K562 treated with DMSO at 1 percent for 12 hours (cell line): ENCODE measurements around the gene PRRT1. TPM values are rescaled to one million over a fixed set of nuclear protein-coding genes. Genes with fewer than 3 reads are reported as not detected.

Source experiments
- total RNA-seq: library from RNA; unstranded; fragments of 300-600 nt; gene quantifications from 2 replicates; pipeline ENCODE4 v1.2.3, GENCODE V29; 2022; ENCODE audit not compliant: insufficient read depth

Gene PRRT1
- 3.4 and 11.2 TPM in 2 replicates for total RNA-seq

DNA sequence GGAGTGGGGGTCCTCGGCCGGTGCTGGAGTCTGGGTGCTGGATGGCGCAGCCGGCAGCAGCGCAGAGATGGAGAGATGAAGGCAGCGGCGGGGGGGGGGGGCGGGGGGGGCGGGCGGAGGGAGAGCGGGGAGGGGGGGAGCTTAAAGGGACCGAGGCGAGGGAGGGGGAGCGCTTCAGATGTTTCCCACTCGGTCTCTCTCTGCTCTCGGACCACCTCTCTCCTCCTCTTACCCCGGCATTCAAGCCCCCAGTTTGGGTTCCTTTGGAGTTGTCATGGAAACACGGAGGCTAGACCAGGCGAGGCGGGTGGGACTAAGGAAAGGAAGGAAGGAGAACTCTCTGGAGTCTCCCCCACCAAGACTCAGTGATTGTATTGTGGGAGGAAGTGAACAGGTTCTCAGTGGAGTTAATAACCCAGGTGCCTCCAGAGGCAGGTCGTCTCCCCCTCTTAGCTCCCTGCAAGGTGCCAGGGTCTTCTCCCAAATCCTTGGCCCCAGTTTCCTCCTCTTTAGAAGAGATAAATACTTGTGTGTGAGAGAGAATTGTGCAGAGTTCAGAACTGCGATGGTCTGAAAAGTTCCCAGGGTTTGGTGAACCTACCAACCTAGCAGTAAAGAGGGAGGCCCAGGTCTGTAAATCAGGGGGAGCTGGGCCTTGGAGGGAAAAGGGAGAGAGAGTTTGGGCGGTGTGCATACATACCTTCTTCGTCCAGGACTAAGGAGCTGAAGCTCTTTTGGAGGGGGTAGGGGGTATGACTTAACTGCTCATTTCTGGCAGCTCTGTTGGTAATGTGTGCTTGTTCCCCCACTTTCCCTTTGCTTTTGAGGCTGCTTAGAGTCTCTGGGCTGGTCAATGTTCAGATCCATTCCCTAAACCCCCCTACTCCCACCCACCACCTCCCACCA is at the start of gene PRRT1:
Gene PRRT1, minus strand, starts transcription at position 77 of the 906 bp plus-strand sequence. CDS start 112 bp downstream, outside the sequence.

GRCh38 chr6:32192608-32193039 is 40.9 kb upstream of the PRRT1 start, which contains the start of gene GPSM3:
GPSM3 (minus strand) TSS chr6:32192643; CDS start chr6:32192513, 130 bp downstream.

GRCh38 chr6:32190054-32190851 is 38.5 kb upstream of the PRRT1 start, which contains the start of gene PBX2:
PBX2 (minus strand) TSS chr6:32190202; CDS start chr6:32189915, 287 bp downstream.

DNA sequence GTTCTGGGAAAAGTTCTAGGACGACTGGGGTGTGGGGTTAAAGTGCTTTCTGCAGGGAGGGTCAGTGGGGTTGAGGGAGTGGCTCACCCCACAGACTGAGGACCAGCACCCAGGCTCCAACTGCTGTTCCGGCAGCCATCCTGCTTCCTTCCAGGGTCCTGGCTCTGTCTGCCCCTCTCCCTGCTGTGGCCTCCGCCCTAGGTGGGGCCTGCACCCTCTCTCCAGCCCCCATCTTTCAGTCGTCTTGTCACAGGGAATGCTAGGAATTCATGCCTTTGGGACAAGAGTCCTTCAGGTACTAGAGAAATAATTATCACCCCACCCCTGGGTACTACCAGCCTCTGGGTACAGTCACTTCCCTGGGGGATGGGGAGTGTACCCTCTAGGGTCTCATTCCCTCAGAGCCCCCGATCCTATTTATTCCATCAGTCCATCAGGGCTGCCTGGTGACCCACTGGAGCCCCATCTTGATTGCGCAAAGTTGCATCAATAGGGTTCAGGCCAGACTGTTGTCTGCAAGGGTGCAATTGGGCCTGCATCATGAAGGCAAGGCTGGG is 32.4 kb upstream of the PRRT1 start, which contains the start of gene AGER:
Gene AGER, minus strand, starts transcription at position 170 of the 557 bp plus-strand sequence. Its CDS starts 31 bp downstream, at position 139.

GRCh38 chr6:32177788-32178546 is 26.2 kb upstream of the PRRT1 start, which contains the start of gene RNF5:
RNF5 (plus strand) TSS chr6:32178405; CDS start chr6:32178512, 107 bp downstream.

DNA sequence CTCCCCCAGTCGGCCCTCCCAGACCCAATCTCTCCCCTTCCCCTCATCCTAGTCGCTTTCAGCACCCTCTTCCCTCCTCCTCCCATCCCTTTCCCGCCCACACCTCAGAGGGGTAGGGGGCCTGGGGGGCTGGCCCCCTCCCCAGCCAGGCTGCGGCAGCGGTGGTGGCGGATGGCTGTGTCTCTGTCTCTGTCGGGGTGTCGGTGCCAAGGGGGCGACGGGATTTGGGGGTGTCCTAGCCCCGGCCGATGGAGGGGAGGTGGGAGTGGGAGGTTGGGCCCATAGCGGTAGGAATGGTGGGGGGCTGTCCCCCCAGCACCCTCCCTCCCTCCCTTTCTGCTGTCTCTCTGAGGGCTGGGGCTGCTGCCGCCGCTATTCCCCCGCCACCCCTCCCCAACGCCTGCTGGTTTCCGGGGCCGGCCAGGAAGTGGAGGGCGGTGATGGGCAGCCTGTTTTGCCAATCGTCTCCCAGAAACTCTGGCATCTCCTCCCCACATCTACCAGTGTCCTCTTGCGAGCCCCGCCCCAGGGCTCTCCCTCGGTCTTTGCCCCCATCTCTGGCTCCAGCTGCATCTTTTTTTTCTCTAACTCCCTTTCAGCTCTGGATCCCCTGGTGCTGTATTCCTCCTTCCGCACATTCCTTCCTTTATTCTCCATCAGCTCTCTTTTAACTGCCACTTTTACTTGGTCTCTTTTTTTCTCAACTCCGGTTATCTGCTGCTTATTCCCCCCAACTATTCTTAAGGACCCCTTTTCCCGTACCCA is 24.2 kb upstream of the PRRT1 start, which contains the start of gene AGPAT1:
Gene AGPAT1, minus strand, starts transcription at position 374 of the 765 bp plus-strand sequence. CDS start 4,588 bp downstream, outside the sequence.

GRCh38 chr6:32164295-32164694 is 12.6 kb upstream of the PRRT1 start, which contains the start of gene EGFL8:
EGFL8 (plus strand) TSS chr6:32164595; CDS start chr6:32166166, 1,571 bp downstream.

DNA sequence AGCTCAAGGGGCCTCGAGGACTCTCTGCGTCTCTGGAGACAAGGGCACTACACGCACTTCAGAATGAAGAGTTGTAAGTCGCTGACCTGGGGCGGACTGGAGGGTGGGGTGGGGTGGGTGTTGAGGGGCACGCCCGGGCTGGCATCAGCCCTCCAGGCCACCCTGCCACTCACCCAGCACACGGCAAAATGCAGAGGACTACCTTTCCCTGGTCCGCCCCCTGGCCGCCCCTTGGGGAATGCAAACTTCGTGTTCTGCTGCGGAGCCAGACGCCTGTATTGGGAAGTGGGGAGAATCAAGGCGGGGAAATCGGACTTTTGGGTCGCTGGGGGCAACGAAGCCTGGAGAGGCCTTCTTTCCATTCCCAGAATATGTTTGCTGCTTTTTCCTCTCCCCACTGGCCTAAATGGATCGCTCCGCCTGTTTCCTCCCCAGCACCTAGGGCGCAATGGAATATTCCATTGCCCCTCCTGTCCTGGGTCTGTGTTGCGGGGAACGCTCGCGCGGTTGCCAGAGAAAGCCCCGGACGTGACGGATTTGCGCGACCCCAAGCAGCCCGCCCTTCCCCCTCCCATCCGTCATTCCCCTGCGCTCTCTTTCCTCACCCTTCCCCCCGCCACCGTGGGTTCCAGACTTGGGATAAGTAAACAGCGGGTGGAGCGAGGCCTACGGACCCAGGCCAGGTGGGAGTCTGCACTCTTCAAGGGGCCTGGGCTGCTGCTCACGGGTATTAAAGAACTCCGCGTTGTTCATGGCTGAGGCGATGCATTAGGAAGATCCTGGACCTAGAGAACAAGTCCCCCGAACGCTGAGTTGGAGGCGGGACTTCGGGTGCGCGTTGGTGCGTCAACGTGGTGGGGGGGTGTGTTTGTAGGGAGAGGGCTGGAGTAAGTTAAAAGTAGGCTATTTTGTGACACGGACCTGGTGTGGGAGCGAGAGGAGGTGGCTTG is 2.1 kb upstream of the PRRT1 start, which contains the start of gene PPT2:
Gene PPT2, plus strand, starts transcription at position 578 of the 950 bp plus-strand sequence. CDS start 454 bp downstream, outside the sequence.

DNA sequence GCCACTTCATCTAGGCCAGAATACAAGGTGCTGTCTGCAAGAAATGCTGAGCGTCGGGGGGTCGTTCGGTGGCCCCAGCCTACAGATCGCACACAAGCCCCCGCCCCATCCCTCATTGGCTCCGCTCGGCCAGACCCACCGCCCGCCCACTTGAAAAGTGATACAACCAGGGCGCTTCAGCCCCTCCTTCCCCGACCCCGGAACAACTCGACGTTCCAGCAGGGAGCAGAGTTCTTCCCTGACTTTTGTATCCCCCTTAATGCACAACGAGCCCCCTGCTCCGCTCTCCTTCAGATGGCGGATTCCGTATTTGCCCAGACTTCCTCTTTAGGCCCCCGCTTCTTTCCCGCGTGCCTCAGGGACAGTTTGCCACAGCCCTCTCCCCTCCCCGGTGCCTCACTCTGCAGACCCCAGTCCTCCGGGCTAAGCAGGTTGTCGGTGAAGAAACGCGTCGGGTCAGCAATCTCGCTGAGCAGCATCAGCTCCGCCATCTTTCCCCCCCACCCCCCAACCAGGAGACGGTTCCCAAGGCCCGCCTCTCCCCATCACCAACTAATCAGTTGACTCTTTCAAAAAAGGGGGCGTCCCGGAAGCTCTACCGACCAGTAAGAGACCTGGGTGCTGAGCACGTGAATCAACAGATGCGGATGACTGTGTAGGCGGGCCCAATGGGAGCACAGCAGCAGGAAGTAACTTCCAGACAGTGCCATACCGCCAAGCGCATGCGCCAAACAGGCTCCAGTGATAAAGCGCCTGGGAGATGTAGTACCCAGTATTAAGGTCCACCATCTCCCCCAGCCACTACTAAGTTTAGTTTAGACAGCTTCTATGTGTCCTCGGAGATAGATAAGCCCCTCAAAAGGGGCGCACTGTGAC is 23.8 kb downstream of the PRRT1 start, which contains the start of gene ATF6B:
Gene ATF6B, minus strand, starts transcription at position 530 of the 876 bp plus-strand sequence. Its CDS starts 39 bp downstream, at position 491.

DNA sequence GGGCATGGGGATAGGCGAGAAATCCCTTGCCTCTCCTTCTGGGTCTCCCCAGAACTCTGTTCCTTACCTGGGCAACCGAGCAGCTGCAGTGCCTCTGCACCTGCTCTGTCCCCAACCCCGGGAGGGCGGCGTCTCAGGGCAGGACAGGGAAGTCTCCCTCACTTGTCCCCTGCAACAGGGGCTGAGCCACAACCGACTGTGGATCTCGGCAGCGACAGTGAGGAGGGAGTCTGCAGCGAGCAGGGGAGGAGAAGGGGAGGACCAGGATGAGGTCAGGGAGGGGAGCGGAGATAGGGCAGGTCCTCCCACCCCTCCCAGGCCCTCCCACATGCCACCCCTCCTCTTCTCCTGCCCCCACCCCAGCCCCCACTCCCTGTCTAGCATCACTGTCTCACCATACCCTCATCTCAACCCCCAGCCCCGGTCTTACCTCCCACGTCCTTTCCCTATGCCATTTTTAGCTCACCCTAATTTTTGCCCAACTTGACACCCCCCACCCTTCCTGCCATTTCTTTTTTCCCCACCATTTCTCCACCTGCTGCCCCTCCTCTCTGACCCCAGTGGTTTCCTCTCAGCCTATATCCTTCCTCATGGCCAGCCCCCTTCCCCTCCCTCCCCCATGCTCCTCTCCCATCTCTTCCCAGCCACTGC is 42.5 kb downstream of the PRRT1 start, which contains the start of gene TNXB:
Gene TNXB, minus strand, starts transcription at position 225 of the 651 bp plus-strand sequence. CDS start 11,140 bp downstream, outside the sequence.

Other genes starting within 250 kb of the PRRT1 start
- gene ZBTB12, start 249.9 kb downstream of the PRRT1 start, total RNA-seq, result 3.8 and 4.7 TPM in 2 replicates
- 8.2 and 11.3 TPM in 2 replicates for gene C2, start 224.2 kb downstream of the PRRT1 start, total RNA-seq
- gene CFB, start 205.8 kb downstream of the PRRT1 start, total RNA-seq, result 1.1 TPM in 1 of 2 replicates, not detected in the other
- 77.2 and 101 TPM in 2 replicates for gene NELFE, start 193.0 kb downstream of the PRRT1 start, total RNA-seq
- 52.5 and 70.7 TPM in 2 replicates for gene SKIC2, start 192.8 kb downstream of the PRRT1 start, total RNA-seq
- 16.1 and 31.2 TPM in 2 replicates for gene DXO, start 179.8 kb downstream of the PRRT1 start, total RNA-seq
- gene C4A, start 169.9 kb downstream of the PRRT1 start, total RNA-seq, result 1.9 and 6.4 TPM in 2 replicates
- 3.6 and 5.9 TPM in 2 replicates for gene C4B, start 137.1 kb downstream of the PRRT1 start, total RNA-seq
- 0.72 TPM in 1 of 2 replicates, not detected in the other for gene CYP21A2, start 113.5 kb downstream of the PRRT1 start, total RNA-seq
- gene TNXB, start 42.6 kb downstream of the PRRT1 start, total RNA-seq, result 19.3 and 23.3 TPM in 2 replicates
- 63.5 and 117 TPM in 2 replicates for gene ATF6B, start 23.7 kb downstream of the PRRT1 start, total RNA-seq
- 21.4 and 31.3 TPM in 2 replicates for gene FKBPL, start 21.7 kb downstream of the PRRT1 start, total RNA-seq
- 31.6 and 41.3 TPM in 2 replicates for gene PPT2, start 2.2 kb upstream of the PRRT1 start, total RNA-seq
- 9.4 and 17.1 TPM in 2 replicates for gene EGFL8, start 12.7 kb upstream of the PRRT1 start, total RNA-seq
- 99.4 and 156 TPM in 2 replicates for gene AGPAT1, start 24.1 kb upstream of the PRRT1 start, total RNA-seq
- 263 and 302 TPM in 2 replicates for gene RNF5, start 26.5 kb upstream of the PRRT1 start, total RNA-seq
- gene AGER, start 32.3 kb upstream of the PRRT1 start, total RNA-seq, result 5.5 and 8.8 TPM in 2 replicates
- 28.1 and 63.5 TPM in 2 replicates for gene PBX2, start 38.3 kb upstream of the PRRT1 start, total RNA-seq
- gene GPSM3, start 40.7 kb upstream of the PRRT1 start, total RNA-seq, result 48.7 and 51.1 TPM in 2 replicates
- gene NOTCH4, start 72.1 kb upstream of the PRRT1 start, total RNA-seq, result 2.4 and 3.7 TPM in 2 replicates
- not detected in 2 replicates for gene TSBP1, start 220.0 kb upstream of the PRRT1 start, total RNA-seq